Measurements from ENCODE around the gene NPIPA1.
"Not testable (repeated sequence)": the region's sequence is repeated elsewhere in the genome, so short reads cannot be mapped to it uniquely, and the experiment has no call there.

The NPIPA1 gene

GRCh38 chr16:14932581-14933375, 4.5 kb upstream of the NPIPA1 start:
- H3K4me3 ChIP-seq (ENCODE audit: low read length in 2 of 2); H3K9me3 ChIP-seq (ENCODE audit: control insufficient read depth in 2 of 2, low read length in 2 of 2); H3K4me1 ChIP-seq (ENCODE audit: control insufficient read depth, insufficient read depth, low read length); H3K27ac ChIP-seq (ENCODE audit: low read length); H3K36me3 ChIP-seq (ENCODE audit: control insufficient read depth in 2 of 2, insufficient read depth in 2 of 2, low read length in 2 of 2); H3K27me3 ChIP-seq (ENCODE audit: control insufficient read depth in 1 of 2, insufficient read depth in 2 of 2, low read length in 2 of 2); H3K9ac ChIP-seq (ENCODE audit: low read length in 2 of 2): not testable (repeated sequence)

GRCh38 chr16:14937994-14938393, 751 bp downstream of the NPIPA1 start:
- not testable (repeated sequence) for H3K9me3 ChIP-seq (ENCODE audit: control insufficient read depth in 2 of 2, low read length in 2 of 2); H3K4me3 ChIP-seq (ENCODE audit: low read length in 2 of 2); H3K27ac ChIP-seq (ENCODE audit: low read length)

GRCh38 chr16:14942686-14943085, 5.4 kb downstream of the NPIPA1 start:
- H3K9me3 ChIP-seq (ENCODE audit: control insufficient read depth in 2 of 2, low read length in 2 of 2); H3K9ac ChIP-seq (ENCODE audit: low read length in 2 of 2); H3K4me3 ChIP-seq (ENCODE audit: low read length in 2 of 2); H3K27me3 ChIP-seq (ENCODE audit: control insufficient read depth in 1 of 2, insufficient read depth in 2 of 2, low read length in 2 of 2); H3K36me3 ChIP-seq (ENCODE audit: control insufficient read depth in 2 of 2, insufficient read depth in 2 of 2, low read length in 2 of 2); H3K4me1 ChIP-seq (ENCODE audit: control insufficient read depth, insufficient read depth, low read length); H3K27ac ChIP-seq (ENCODE audit: low read length): not testable (repeated sequence)

More at GRCh38 chr16:14937994-14938393, 751 bp downstream of the NPIPA1 start:
- not testable (repeated sequence) for H3K9ac ChIP-seq (ENCODE audit: low read length in 2 of 2); H3K27me3 ChIP-seq (ENCODE audit: control insufficient read depth in 1 of 2, insufficient read depth in 2 of 2, low read length in 2 of 2); H3K4me1 ChIP-seq (ENCODE audit: control insufficient read depth, insufficient read depth, low read length); H3K36me3 ChIP-seq (ENCODE audit: control insufficient read depth in 2 of 2, insufficient read depth in 2 of 2, low read length in 2 of 2)

DNA sequence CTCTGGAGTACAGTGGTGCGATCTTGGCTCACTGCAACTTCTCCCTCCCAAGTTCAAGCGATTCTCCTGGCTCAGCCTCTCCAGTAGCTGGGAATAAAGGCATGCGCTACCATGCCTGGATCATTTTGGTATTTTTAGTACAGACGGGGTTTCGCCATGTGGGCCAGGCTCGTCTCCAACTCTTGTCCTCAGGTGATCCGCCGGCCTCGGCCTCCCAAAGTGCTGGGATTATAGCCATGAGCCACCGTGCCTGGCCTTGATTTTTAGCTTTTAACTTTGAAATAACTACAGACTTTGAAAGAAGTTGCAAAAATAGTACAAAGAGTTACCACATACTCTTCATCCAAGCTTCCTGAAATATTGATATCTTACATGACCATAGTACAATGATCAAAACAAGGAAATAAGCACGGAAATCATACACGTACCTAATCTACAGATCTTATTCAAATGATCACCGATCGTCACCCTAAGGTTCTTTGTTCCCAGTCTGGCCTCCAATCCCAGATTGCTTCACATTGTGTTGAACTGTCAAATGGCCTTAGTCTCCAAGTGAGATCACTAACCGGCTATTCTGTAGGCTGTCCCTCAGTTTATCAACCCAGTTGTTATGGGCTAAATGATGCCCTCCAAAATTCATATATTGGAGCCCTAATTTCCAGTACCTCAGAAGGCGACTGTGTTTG, 18.4 kb downstream of the NPIPA1 start:
- Histone ChIP-seq H3K27me3 (ENCODE audit: control insufficient read depth in 1 of 2, insufficient read depth in 2 of 2, low read length in 2 of 2) (no peaks in the 10 kb centered on the region), H3K36me3 (ENCODE audit: control insufficient read depth in 2 of 2, insufficient read depth in 2 of 2, low read length in 2 of 2) (no peaks in the 10 kb centered on the region), H3K9me3 (ENCODE audit: control insufficient read depth in 2 of 2, low read length in 2 of 2) (no peaks in the 10 kb centered on the region), H3K4me3 (ENCODE audit: low read length in 2 of 2) (no peak overlapping the region), H3K27ac (ENCODE audit: low read length) (no peak overlapping the region), H3K9ac (ENCODE audit: low read length in 2 of 2) (no peak overlapping the region), H3K4me1 (ENCODE audit: control insufficient read depth, insufficient read depth, low read length) (peaks cover 3% of the 10 kb centered on the region)

GRCh38 chr16:14957576-14958322, 20.5 kb downstream of the NPIPA1 start:
- Histone ChIP-seq H3K27me3 (ENCODE audit: control insufficient read depth in 1 of 2, insufficient read depth in 2 of 2, low read length in 2 of 2) (no peaks in the 10 kb centered on the region), H3K4me1 (ENCODE audit: control insufficient read depth, insufficient read depth, low read length) (peaks cover 3% of the 10 kb centered on the region), H3K36me3 (ENCODE audit: control insufficient read depth in 2 of 2, insufficient read depth in 2 of 2, low read length in 2 of 2) (no peaks in the 10 kb centered on the region), H3K4me3 (ENCODE audit: low read length in 2 of 2) (no peak overlapping the region), H3K27ac (ENCODE audit: low read length) (no peak overlapping the region), H3K9ac (ENCODE audit: low read length in 2 of 2) (no peak overlapping the region), H3K9me3 (ENCODE audit: control insufficient read depth in 2 of 2, low read length in 2 of 2) (no peaks in the 10 kb centered on the region)

GRCh38 chr16:14958323-14958600, 21.0 kb downstream of the NPIPA1 start:
- H3K9ac ChIP-seq (ENCODE audit: low read length in 2 of 2) = no peak overlapping the region
- H3K27ac ChIP-seq (ENCODE audit: low read length) = no peak overlapping the region
- H3K4me1 ChIP-seq (ENCODE audit: control insufficient read depth, insufficient read depth, low read length) = peaks cover 3% of the 10 kb centered on the region
- no peaks in the 10 kb centered on the region for H3K36me3 ChIP-seq (ENCODE audit: control insufficient read depth in 2 of 2, insufficient read depth in 2 of 2, low read length in 2 of 2)
- no peaks in the 10 kb centered on the region for H3K27me3 ChIP-seq (ENCODE audit: control insufficient read depth in 1 of 2, insufficient read depth in 2 of 2, low read length in 2 of 2)
- H3K9me3 ChIP-seq (ENCODE audit: control insufficient read depth in 2 of 2, low read length in 2 of 2) = no peaks in the 10 kb centered on the region
- H3K4me3 ChIP-seq (ENCODE audit: low read length in 2 of 2) = no peak overlapping the region

GRCh38 chr16:14958970-14959369, 21.7 kb downstream of the NPIPA1 start:
- peaks cover 3% of the 10 kb centered on the region for H3K4me1 ChIP-seq (ENCODE audit: control insufficient read depth, insufficient read depth, low read length)
- H3K27me3 ChIP-seq (ENCODE audit: control insufficient read depth in 1 of 2, insufficient read depth in 2 of 2, low read length in 2 of 2) = no peaks in the 10 kb centered on the region
- H3K27ac ChIP-seq (ENCODE audit: low read length) = no peak overlapping the region
- peaks cover 0 to 2% of the 10 kb centered on the region in 2 donors for H3K36me3 ChIP-seq (ENCODE audit: control insufficient read depth in 2 of 2, insufficient read depth in 2 of 2, low read length in 2 of 2)
- H3K4me3 ChIP-seq (ENCODE audit: low read length in 2 of 2) = no peak overlapping the region
- no peak overlapping the region for H3K9ac ChIP-seq (ENCODE audit: low read length in 2 of 2)
- H3K9me3 ChIP-seq (ENCODE audit: control insufficient read depth in 2 of 2, low read length in 2 of 2) = no peaks in the 10 kb centered on the region

- Histone ChIP-seq H3K36me3 (ENCODE audit: control insufficient read depth in 2 of 2, insufficient read depth in 2 of 2, low read length in 2 of 2) (peaks cover 0 to 2% of the 10 kb centered on the region in 2 donors), H3K9me3 (ENCODE audit: control insufficient read depth in 2 of 2, low read length in 2 of 2) (no peaks in the 10 kb centered on the region), H3K27me3 (ENCODE audit: control insufficient read depth in 1 of 2, insufficient read depth in 2 of 2, low read length in 2 of 2) (no peaks in the 10 kb centered on the region), H3K4me3 (ENCODE audit: low read length in 2 of 2) (no peak overlapping the region), H3K4me1 (ENCODE audit: control insufficient read depth, insufficient read depth, low read length) (peaks cover 3% of the 10 kb centered on the region), H3K27ac (ENCODE audit: low read length) (no peak overlapping the region), H3K9ac (ENCODE audit: low read length in 2 of 2) (no peak overlapping the region)
Measured at GRCh38 chr16:14961405-14962186, 24.4 kb downstream of the NPIPA1 start.

DNA sequence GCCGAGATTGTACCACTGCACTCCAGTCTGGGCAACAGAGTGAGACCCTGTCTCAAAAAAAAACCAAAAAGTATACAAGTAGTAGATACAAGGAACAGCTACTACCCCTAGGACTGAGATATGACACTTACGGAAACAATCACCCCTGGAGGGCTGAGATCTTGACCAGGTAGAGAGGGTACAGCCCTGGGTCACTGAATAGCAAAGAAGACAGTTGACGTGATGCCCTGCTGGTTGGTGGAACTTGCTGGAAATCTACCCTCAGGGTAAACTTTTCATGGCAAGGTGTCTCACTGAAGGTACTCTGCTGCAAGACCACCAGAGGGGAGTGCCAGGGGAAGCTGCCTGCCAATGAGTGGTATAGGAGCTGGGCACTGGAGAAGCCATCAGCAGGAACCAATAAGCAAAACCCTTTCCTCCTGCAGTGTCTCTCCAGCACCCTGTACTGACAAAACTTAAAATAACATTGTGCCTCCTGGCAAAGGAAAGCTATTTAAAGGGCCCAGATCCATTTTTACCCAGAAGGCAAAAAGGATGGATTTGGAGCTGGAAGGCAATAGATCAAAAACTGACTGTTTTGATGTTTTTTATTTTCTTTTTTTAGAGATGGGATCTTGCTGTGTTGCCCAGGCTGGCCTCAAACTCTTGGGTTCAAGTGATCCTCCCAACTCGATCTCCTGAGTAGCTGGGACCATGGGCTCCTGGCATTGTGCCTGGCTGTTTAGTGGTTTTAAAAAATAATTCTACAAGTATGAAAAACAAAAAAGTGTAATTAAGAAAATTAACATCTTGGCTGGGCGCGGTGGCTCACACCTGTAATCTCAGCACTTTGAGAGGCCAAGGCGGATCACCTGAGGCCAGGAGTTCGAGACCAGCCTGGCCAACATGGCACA, 26.3 kb downstream of the NPIPA1 start:
- H3K9ac ChIP-seq (ENCODE audit: low read length in 2 of 2) = no peak overlapping the region
- H3K9me3 ChIP-seq (ENCODE audit: control insufficient read depth in 2 of 2, low read length in 2 of 2) = no peaks in the 10 kb centered on the region
- H3K4me1 ChIP-seq (ENCODE audit: control insufficient read depth, insufficient read depth, low read length) = no peaks in the 10 kb centered on the region
- H3K4me3 ChIP-seq (ENCODE audit: low read length in 2 of 2) = no peak overlapping the region
- no peaks in the 10 kb centered on the region for H3K27me3 ChIP-seq (ENCODE audit: control insufficient read depth in 1 of 2, insufficient read depth in 2 of 2, low read length in 2 of 2)
- peaks cover 0 to 2% of the 10 kb centered on the region in 2 donors for H3K36me3 ChIP-seq (ENCODE audit: control insufficient read depth in 2 of 2, insufficient read depth in 2 of 2, low read length in 2 of 2)
- H3K27ac ChIP-seq (ENCODE audit: low read length) = no peak overlapping the region

- no peaks in the 10 kb centered on the region for H3K9me3 ChIP-seq (ENCODE audit: control insufficient read depth in 2 of 2, low read length in 2 of 2)
- no peaks in the 10 kb centered on the region for H3K27me3 ChIP-seq (ENCODE audit: control insufficient read depth in 1 of 2, insufficient read depth in 2 of 2, low read length in 2 of 2)
- no peak overlapping the region for H3K27ac ChIP-seq (ENCODE audit: low read length)
- peaks cover 0 to 2% of the 10 kb centered on the region in 2 donors for H3K36me3 ChIP-seq (ENCODE audit: control insufficient read depth in 2 of 2, insufficient read depth in 2 of 2, low read length in 2 of 2)
- H3K4me1 ChIP-seq (ENCODE audit: control insufficient read depth, insufficient read depth, low read length) = no peaks in the 10 kb centered on the region
- no peak overlapping the region for H3K4me3 ChIP-seq (ENCODE audit: low read length in 2 of 2)
- no peak overlapping the region for H3K9ac ChIP-seq (ENCODE audit: low read length in 2 of 2)
Measured at GRCh38 chr16:14965328-14965727, 28.1 kb downstream of the NPIPA1 start.

Measured in stomach smooth muscle (tissue), 2 donors.